GM18526 (cell line): ENCODE results near the gene MUTYH.

Experiments used
- POLR2A ChIP-seq: IDR thresholded peaks from 3 replicates; pipeline ENCODE4 v1.6.1; 2011; ENCODE audit not compliant: insufficient read length; ENCODE audit errors: extremely low read depth

MUTYH gene

GRCh38 chr1:45356186-45356585 is 15.9 kb upstream of the MUTYH start:
- no peak for TF ChIP-seq POLR2A

DNA sequence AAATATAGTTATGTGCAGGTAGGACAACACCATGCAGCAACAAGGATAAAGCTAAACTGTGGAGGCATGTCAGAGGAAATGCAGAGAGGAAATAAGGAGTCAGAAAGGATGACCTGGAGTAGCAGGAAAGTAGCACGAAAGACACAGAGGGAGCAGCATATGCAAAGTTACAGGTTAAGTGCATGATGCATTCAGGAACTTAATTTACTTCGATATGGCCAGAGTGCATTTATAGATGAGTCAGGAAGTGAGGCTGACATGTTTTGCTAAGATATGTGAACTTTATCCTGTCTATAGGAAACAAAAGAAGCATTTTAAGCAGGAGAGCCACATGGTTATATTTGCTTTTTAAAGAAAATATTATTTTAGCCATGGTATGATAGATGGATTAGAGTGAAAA is 15.4 kb upstream of the MUTYH start:
- no peak for TF ChIP-seq POLR2A

DNA sequence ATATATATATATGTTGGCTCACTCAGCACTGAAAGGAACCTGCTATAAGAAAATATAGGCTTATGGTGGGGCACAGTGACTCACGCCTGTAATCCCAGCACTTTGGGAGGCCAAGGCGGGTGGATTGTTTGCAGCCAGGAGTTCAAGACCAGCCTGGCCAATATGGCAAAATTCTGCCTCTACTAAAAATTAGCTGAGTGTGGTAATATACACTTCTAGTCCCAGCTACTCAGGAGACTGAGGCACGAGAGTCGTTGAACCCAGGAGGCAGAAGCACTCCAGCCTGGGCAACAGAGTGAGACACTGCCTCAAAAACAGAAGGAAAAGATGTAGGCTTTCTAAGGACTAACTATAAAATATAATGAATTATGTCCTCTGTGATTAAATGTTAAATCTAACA is 14.6 kb upstream of the MUTYH start:
- no peak for TF ChIP-seq POLR2A

GRCh38 chr1:45353685-45354084 is 13.4 kb upstream of the MUTYH start:
- TF ChIP-seq POLR2A = no peak

GRCh38 chr1:45351508-45351907 is 11.3 kb upstream of the MUTYH start:
- no peak for TF ChIP-seq POLR2A

DNA sequence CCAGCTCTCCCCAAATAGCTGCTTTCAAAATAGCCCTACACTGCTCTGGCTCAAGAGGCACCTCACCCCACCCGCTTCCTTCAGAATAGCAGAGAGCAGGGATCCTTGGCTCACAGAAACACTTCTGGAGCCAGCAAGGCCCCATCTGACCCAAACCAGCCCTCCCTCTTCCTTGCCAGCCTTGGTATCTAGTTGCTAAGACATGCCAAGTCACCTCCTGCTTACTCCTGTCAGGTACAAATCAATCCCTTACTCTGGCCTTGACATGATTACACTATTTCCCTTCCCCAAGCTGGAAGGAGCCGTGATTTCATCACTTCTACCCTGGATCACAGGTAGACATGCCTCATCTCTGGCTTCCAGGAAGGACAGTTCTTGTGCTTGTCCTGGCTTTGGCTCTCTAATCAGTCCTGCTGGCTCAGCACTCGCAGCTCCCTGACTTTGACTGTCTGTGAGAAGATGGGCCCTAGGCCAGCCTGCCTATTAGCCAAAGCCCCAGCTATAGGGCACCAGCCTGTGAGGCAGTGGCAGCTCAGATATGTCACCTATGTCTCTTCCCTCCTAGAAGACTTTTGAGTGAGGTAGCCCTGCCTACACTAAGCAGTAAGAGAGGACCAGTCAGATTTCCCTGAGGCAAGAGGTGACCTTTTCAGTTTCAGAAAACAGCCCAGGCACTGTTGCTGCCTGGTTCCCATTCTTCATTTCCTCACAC is 8.9 kb upstream of the MUTYH start:
- no peak for TF ChIP-seq POLR2A

- no peak for TF ChIP-seq POLR2A
Observed at GRCh38 chr1:45348609-45348965, 8.3 kb upstream of the MUTYH start.

GRCh38 chr1:45348020-45348419 is 7.8 kb upstream of the MUTYH start:
- TF ChIP-seq POLR2A = no peak

DNA sequence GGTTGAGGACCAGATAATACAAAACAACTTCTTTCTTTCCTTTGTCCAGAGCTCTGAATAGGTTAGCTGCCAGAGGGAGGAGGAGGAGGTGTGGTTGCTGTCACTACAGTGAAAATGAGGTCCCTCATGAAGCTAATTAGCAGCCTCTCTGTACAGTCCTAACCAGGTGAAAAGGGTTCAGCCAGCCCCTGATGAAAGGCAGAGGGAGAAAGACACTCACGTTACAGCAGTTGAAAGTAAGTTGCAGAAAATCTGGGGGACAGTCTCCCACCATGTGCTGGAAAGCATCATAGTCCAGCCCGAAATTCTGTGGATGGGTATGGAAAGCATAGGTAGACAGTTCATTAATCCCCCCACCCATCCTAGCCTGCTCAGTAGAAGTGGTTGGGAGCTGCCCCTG is 6.2 kb upstream of the MUTYH start:
- TF ChIP-seq POLR2A = no peak

DNA sequence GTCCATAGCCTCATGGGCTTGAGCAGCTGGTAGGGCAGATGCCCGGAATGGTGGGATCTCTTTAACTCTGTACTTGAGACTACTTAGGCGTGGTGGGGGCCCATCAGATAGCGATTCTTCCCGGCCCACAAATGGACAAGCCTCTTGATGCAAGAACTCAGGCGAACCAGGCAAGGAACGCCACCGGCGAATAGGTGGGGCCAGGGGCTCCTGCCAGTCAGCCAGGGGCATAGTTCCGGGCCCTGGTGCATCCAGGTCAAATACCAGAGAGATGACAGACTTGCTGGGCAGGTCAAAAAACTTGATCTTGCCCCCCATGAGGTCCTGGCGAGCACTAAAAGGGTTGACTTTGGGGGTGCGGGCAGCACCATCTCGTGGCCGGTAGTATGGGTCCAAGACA is 4.8 kb upstream of the MUTYH start:
- TF ChIP-seq POLR2A = no peak

- TF ChIP-seq POLR2A = no peak
Observed at GRCh38 chr1:45344499-45344898, 4.3 kb upstream of the MUTYH start.

DNA sequence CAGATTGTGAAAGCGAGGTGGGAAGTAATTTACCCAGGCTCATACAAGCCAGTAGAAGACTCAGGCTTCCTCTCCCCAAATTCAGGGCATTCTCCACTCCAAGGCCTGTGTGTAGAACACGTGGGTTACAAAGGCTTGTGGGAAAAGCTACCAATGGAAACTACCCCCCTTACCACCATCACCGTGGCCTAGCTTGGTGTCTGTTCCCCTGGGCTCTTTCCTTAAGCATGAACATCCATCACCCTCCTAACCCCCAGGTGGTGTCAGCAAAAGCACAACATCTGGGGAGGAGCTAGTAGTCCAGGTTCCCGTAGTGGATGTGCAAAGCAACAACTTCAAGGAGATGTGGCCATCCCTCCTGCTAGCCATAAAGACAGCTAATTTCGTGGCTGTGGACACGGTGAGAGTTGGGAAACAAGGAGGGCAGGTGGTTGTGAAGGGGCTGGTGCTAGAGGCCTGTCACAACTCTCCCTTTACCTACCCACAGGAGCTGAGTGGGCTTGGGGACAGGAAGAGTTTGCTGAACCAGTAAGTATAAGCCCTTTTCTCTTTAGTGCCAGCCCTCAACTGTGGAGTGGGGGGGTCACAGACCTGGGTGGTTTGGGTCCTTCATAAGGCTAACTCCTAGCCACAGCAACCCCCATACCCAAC is 701 bp upstream of the MUTYH start:
- no peak for TF ChIP-seq POLR2A

DNA sequence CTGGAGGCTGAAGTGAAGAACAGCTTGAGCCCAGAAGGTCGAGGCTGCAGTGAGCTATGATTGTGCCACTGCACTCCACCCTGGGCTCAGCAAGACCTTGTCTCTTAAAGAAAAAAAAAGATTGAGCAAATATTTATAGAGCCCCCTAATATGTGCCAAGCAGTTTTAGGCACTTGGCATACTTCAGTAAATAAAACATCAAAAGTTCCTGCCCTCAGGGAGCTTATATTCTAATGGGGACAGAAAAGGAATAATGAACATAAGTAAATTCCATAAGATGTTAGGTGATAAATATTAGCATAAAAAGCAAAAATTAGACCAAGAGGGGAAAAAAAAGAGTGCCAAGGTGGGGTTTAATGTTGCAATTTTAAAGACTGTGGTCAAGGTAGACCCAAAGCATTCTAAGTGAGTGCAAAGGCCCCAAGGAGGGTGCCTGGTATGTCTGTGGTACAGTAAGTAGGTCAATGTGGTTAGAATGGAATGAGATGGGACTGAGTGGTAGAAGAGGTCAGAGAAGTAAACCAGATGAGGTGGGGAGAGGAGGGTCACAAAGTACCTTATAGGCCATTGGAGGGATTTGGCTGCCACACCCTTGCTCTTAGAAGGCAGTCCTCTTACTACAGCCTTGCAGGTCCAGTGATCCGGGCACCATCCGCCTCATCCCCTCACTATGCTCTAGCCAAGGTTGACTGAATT is 2.5 kb downstream of the MUTYH start:
- TF ChIP-seq POLR2A = no peak

DNA sequence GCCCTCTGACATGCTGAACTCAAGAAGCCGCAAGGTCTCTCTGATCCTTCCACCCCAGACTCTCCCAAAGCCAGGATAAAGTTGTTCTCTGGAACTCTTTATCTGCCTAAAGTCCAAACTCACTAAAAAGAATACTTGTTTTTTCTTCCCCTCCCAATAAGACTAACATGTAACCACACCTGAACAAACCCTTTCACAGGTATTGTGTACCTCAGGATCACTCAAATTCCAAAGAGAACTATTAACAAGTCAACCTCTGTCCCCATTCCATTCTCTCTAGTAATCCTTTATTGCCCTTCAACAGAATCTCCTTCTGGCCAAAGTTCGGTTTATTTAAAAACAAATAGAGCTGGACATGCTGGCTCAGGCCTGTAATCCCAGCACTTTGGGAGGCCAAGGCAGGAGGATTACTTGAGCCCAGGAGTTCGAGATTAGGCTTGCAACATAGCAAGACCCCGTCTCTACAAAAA is 4.3 kb downstream of the MUTYH start:
- no peak for TF ChIP-seq POLR2A

DNA sequence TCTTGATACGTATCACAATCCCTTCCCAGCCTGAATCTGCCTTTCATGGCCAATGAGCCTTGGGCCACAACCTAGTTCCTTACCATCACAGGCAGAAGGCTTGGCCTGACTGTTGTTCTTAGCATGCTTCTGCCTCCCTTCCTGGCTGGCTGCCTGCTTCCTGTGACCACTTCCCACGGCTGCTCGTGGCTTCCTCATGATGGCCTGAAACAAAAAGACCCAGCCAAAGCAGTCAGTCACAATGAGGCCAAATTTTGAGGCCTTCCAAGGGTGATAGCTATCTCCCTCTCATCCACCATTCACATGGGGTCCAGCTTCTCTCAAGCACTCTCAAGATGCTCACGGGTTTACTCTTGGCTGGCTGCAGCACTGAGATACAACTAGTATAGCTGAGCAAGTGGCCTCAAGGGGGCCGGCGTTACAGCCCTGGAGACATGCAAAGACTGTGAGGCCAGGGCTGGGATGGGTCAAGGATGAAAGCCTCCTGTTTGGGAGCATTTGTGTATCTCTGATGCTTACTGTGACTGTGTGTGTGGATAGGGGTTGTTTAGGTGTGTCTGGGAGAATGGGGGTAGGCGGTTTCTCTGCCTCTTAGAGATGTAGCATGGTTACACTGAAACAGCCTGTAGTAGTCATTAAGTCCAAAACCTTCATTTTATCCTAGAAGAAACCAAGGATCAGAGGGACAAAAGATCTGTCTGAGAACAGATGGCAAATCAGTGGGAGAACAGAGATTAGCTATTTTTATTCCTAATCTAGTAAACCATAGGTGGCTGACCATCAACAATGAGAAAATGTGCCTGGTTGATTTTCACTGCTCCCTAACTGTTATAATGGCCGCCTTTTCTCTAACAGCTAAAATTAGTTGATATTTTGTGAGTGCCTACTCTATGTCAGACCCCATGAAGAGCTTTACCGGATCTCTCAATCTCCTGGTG is 5.7 kb downstream of the MUTYH start:
- TF ChIP-seq POLR2A = no peak

DNA sequence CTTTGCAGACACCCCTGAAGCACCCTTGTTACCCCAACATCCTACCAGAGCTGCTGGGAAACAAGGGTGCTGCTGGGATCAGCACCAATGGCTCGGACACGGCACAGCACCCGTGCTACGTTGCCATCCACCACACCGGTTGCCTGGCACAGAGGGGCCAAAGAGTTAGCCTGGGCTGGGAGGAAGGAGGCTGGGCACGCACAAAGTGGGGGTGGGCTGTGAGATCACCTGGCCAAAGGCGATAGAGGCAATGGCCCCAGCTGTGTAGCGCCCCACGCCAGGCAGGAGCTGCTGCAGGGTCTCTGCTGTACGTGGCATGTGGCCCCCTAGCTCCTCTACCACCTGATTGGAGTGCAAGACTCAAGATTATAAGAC is 7.9 kb downstream of the MUTYH start:
- TF ChIP-seq POLR2A = no peak
